K562 (cell line): Measurements from ENCODE around the gene LBH. TPM values are rescaled to one million over a fixed set of nuclear protein-coding genes. Genes with fewer than 3 reads are reported as not detected.
A peak's percentile ranks its signal among the peaks of the same experiment; 100 is the strongest.

Experiments used
- COPS2 ChIP-seq: fragments of 450-650 bp; conservative IDR thresholded peaks from 2 replicates; pipeline ENCODE4 v1.6.1; 2016; ENCODE audit warnings: mild to moderate bottlenecking, moderate library complexity
- L3MBTL2 ChIP-seq: fragments of 450-650 bp; IDR thresholded peaks from 2 replicates; pipeline ENCODE4 v1.6.1; 2016; ENCODE audit warnings: mild to moderate bottlenecking, moderate library complexity
- MEF2D ChIP-seq: conservative IDR thresholded peaks from 2 replicates; pipeline ENCODE4 v1.6.1; 2016; ENCODE audit warnings: low read depth, missing genetic modification characterization, missing compliant biosample characterization
- MTA3 ChIP-seq: fragments of 450-650 bp; formaldehyde crosslinking; IDR thresholded peaks from 2 replicates; pipeline ENCODE4 v1.6.1; 2017; ENCODE audit warnings: mild to moderate bottlenecking, borderline replicate concordance
- POLR3A ChIP-seq: IDR thresholded peaks from 2 replicates; pipeline ENCODE4 v1.6.1; 2011; ENCODE audit warnings: borderline replicate concordance, mild to moderate bottlenecking, moderate library complexity; ENCODE audit not compliant: insufficient read length, insufficient read depth; ENCODE audit errors: extremely low read depth
- TAF7 ChIP-seq: fragments of 450-650 bp; IDR thresholded peaks from 2 replicates; pipeline ENCODE4 v1.6.1; 2016; ENCODE audit warnings: missing genetic modification characterization, missing compliant biosample characterization
- TFAM ChIP-seq: fragments of 250-450 bp; sonication (Bioruptor Pico); conservative IDR thresholded peaks from 2 replicates; pipeline ENCODE4 v1.5.0; 2021; ENCODE audit warnings: mild to moderate bottlenecking, moderate library complexity
- ZBTB17 ChIP-seq: fragments of 450-650 bp; formaldehyde crosslinking; IDR thresholded peaks from 2 replicates; pipeline ENCODE4 v1.4.0; 2020; ENCODE audit warnings: mild to moderate bottlenecking
- polyA plus RNA-seq, 8 experiments: library from polyadenylated mRNA; depleted of rRNA in 4 of 8; stranded (reverse) in 5 of 8; unstranded in 3 of 8; fragments of >200 nt; fragmentation: Nextera tagmentation in 2 of 8; fragmentation: Illumina TruSeq in 1 of 8; extraction: Ambion mirVana in 2 of 8; extraction: Trizol in 1 of 8; gene quantifications; 2 replicates each; pipeline versions ENCODE4 v1.2.1 to v1.2.3, GENCODE V29; 2011 to 2014; ENCODE audit warnings: inconsistent platforms in 1 of 8, missing spikeins in 1 of 8
- total RNA-seq, 7 experiments: library from RNA; depleted of rRNA in 6 of 7; stranded (reverse); fragments of >200 nt in 6 of 7; fragmentation: Illumina TruSeq in 2 of 7; extraction: Trizol in 2 of 7; gene quantifications; 2 replicates each; pipeline versions ENCODE4 v1.2.1 to v1.2.3, GENCODE V29; 2011 to 2021; ENCODE audit warnings: low replicate concordance in 1 of 7
- TF ChIP-seq, protein P1 (sequence below), 3 experiments: fragments of 200-800 bp in 1 of 3; sonication (Bioruptor generic) in 1 of 3; sonication (generic) in 1 of 3; formaldehyde crosslinking in 1 of 3; IDR thresholded peaks; 2 replicates each; pipeline versions ENCODE4 v1.6.1 to v1.8.0; 2016 to 2022; ENCODE audit warnings: mild to moderate bottlenecking in 2 of 3, missing compliant biosample characterization in 2 of 3, missing genetic modification characterization in 2 of 3, missing genetic modification reagents in 1 of 3
- TF ChIP-seq, protein P2 (sequence below), 2 experiments: fragments of 450-650 bp; IDR thresholded peaks; 2 replicates each; pipeline ENCODE4 v1.6.1; 2018; ENCODE audit warnings: mild to moderate bottlenecking in 2 of 2, low read depth in 1 of 2; ENCODE audit not compliant: partially characterized antibody in 2 of 2
- TF ChIP-seq, protein P3 (sequence below), 2 experiments: fragments of 450-650 bp; IDR thresholded peaks; 2 replicates each; pipeline ENCODE4 v1.6.1; 2016
- TF ChIP-seq, protein P4 (sequence below): IDR thresholded peaks from 2 replicates; pipeline ENCODE4 v1.6.1; 2014; ENCODE audit warnings: antibody characterized with exemption
- TF ChIP-seq, protein P5 (sequence below): fragments of 250-450 bp; sonication (Bioruptor Pico); IDR thresholded peaks from 2 replicates; pipeline ENCODE4 v1.5.0; 2021; ENCODE audit warnings: mild to moderate bottlenecking, moderate library complexity

LBH gene
- total and polyA plus RNA-seq, 9 of the 15 experiments (the other 6 are each of a cell fraction or from before 2014, with no cell fraction given): 3.1 to 13.4 (median 7.4) TPM

DNA sequence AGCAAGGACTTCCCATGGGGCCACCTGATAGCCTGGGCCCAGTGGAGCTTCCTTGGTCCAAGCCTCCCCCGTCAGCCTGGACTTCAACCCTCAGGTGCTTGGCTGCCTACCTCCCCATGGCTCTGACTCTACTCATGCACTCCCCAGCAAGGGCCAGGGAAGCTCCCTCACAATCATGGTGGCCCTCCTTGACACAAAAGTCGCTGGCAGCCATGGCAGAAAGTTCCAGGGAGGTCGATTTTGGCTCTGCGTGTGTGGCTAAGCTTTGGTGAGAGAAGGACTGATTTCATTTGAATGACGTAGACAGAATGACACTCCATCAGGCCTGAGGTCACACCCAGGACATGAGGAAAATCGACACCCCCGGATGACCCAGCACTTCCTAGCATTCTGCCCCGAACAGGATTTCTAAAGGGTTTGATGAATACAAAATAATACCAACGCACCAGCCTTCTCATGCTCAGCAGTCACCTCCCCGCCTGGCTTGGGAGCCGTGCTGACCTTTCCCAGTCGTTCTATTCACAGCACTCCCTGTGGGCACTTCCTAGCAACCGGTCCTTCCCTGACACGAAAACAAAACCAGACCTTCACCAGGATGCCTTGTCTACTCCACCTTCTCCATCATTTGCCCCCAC lies 52.7 kb downstream of the LBH start (continued):
- TF ChIP-seq, protein P1, sequence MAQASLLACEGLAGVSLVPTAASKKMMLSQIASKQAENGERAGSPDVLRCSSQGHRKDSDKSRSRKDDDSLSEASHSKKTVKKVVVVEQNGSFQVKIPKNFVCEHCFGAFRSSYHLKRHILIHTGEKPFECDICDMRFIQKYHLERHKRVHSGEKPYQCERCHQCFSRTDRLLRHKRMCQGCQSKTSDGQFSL (CRISPR knock-in tag; IDR thresholded peaks at IDR 0.05): no peak
- TF ChIP-seq, protein P1 (tag; IDR thresholded peaks at IDR 0.05): no peak
- TF ChIP-seq, protein P2, sequence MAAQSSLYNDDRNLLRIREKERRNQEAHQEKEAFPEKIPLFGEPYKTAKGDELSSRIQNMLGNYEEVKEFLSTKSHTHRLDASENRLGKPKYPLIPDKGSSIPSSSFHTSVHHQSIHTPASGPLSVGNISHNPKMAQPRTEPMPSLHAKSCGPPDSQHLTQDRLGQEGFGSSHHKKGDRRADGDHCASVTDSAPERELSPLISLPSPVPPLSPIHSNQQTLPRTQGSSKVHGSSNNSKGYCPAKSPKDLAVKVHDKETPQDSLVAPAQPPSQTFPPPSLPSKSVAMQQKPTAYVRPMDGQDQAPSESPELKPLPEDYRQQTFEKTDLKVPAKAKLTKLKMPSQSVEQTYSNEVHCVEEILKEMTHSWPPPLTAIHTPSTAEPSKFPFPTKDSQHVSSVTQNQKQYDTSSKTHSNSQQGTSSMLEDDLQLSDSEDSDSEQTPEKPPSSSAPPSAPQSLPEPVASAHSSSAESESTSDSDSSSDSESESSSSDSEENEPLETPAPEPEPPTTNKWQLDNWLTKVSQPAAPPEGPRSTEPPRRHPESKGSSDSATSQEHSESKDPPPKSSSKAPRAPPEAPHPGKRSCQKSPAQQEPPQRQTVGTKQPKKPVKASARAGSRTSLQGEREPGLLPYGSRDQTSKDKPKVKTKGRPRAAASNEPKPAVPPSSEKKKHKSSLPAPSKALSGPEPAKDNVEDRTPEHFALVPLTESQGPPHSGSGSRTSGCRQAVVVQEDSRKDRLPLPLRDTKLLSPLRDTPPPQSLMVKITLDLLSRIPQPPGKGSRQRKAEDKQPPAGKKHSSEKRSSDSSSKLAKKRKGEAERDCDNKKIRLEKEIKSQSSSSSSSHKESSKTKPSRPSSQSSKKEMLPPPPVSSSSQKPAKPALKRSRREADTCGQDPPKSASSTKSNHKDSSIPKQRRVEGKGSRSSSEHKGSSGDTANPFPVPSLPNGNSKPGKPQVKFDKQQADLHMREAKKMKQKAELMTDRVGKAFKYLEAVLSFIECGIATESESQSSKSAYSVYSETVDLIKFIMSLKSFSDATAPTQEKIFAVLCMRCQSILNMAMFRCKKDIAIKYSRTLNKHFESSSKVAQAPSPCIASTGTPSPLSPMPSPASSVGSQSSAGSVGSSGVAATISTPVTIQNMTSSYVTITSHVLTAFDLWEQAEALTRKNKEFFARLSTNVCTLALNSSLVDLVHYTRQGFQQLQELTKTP (IDR thresholded peaks at IDR 0.05; ENCODE audit: low read depth in 1 of 2, partially characterized antibody in 2 of 2): no peak
- TF ChIP-seq MEF2D: no peak
- TF ChIP-seq, protein P3, sequence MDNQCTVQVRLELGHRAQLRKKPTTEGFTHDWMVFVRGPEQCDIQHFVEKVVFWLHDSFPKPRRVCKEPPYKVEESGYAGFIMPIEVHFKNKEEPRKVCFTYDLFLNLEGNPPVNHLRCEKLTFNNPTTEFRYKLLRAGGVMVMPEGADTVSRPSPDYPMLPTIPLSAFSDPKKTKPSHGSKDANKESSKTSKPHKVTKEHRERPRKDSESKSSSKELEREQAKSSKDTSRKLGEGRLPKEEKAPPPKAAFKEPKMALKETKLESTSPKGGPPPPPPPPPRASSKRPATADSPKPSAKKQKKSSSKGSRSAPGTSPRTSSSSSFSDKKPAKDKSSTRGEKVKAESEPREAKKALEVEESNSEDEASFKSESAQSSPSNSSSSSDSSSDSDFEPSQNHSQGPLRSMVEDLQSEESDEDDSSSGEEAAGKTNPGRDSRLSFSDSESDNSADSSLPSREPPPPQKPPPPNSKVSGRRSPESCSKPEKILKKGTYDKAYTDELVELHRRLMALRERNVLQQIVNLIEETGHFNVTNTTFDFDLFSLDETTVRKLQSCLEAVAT (IDR thresholded peaks at IDR 0.05): no peak
- TF ChIP-seq TFAM (CRISPR knock-in tag): no peak
- no peak for TF ChIP-seq TAF7 (tag)
- TF ChIP-seq, protein P4, sequence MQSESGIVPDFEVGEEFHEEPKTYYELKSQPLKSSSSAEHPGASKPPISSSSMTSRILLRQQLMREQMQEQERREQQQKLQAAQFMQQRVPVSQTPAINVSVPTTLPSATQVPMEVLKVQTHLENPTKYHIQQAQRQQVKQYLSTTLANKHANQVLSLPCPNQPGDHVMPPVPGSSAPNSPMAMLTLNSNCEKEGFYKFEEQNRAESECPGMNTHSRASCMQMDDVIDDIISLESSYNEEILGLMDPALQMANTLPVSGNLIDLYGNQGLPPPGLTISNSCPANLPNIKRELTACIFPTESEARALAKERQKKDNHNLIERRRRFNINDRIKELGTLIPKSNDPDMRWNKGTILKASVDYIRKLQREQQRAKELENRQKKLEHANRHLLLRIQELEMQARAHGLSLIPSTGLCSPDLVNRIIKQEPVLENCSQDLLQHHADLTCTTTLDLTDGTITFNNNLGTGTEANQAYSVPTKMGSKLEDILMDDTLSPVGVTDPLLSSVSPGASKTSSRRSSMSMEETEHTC: no peak
- TF ChIP-seq, protein P5, sequence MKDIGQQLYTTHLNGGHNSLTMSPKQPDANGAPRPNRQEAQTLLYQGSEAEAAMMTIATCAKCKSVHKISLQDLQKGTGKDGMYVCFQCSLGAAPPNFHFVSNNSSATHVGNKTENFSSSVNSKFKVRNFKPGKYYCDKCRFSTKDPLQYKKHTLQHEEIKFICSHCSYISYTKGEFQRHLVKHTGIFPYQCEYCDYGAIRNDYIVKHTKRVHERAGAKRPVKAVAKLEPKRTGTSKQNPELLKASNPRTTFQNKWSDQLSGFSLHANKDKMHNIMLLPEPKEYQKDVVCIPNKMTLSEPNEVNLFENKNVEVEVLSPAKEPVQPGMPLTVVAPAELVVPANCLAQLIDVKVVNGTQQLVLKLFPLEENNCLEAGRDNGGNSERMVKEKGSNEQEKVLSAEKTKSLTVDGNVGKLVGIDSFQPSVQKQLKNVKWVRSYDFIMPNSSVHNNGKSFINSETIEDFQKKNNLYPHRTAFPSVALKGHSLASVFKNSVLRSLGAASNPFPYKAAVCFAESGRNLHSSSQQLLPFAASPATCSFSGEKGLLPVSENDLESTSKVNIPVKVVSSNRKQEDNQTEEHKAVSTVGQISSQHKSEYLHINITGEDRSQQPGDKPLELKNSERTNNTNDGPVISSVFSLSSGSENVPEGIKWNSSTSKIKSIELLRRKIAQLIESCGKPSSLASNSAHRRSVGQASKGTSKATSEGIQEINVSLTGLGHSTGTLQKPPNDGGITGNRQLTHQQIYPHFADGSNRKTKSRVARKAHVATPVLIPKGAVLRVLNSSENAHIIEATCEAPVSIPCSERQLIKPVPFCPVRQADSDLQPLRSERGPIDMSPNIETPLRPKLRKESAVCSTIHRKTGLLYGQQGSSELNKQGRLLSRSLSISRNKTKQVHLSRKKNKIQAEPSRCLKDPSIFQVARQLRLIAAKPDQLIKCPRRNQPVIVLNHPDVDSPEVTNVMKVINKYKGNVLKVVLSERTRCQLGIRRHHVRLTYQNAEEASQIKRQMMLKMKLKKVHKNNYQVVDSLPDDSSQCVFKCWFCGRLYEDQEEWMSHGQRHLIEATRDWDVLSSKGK (CRISPR knock-in tag): no peak
- 0 out of 2 replicates have a peak, but pooled peaks have one; percentile 30 for TF ChIP-seq ZBTB17 (CRISPR knock-in tag)
- peak; percentile 63; the same call in 1 of the 2 replicates for TF ChIP-seq L3MBTL2
- no peak for TF ChIP-seq POLR3A
- peak; percentile 78 for TF ChIP-seq MTA3
- no peak for TF ChIP-seq COPS2
